ENCODE data around the gene ZNF324B.

DNA sequence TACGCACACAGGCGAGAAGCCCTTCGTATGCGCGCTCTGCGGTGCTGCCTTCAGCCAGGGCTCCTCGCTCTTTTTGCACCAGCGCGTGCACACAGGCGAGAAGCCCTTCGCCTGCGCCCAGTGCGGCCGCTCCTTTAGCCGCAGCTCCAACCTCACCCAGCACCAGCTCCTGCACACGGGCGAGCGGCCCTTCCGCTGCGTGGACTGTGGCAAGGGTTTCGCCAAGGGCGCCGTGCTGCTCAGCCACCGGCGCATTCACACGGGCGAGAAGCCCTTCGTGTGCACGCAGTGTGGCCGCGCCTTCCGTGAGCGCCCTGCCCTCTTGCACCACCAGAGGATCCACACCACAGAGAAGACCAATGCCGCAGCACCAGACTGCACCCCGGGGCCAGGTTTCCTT, 4.7 kb downstream of the ZNF324B start:
- TF ChIP-seq, protein P1, sequence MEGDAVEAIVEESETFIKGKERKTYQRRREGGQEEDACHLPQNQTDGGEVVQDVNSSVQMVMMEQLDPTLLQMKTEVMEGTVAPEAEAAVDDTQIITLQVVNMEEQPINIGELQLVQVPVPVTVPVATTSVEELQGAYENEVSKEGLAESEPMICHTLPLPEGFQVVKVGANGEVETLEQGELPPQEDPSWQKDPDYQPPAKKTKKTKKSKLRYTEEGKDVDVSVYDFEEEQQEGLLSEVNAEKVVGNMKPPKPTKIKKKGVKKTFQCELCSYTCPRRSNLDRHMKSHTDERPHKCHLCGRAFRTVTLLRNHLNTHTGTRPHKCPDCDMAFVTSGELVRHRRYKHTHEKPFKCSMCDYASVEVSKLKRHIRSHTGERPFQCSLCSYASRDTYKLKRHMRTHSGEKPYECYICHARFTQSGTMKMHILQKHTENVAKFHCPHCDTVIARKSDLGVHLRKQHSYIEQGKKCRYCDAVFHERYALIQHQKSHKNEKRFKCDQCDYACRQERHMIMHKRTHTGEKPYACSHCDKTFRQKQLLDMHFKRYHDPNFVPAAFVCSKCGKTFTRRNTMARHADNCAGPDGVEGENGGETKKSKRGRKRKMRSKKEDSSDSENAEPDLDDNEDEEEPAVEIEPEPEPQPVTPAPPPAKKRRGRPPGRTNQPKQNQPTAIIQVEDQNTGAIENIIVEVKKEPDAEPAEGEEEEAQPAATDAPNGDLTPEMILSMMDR (IDR thresholded peaks at IDR 0.05; ENCODE audit: poor library complexity): no peak
- TF ChIP-seq EZH2phosphoT487 (IDR thresholded peaks at IDR 0.05; ENCODE audit: low read depth, severe bottlenecking, unreplicated experiment) (no peak), EZH2 (IDR thresholded peaks at IDR 0.05; ENCODE audit: borderline replicate concordance) (no peak)

All from hepatocyte (in vitro differentiated cells).